Esophagus (tissue), 2 donors: ENCODE results near the gene RBM4. TPM values are rescaled to one million over a fixed set of nuclear protein-coding genes. Genes with fewer than 3 reads are reported as not detected.

Experiments
- H3K27ac ChIP-seq, 2 donors: one replicate each; pipeline ENCODE4 v1.5.1; 2013; ENCODE audit warnings: low read depth in 2 of 2, mild to moderate bottlenecking in 2 of 2, inconsistent platforms in 1 of 2, low read length in 1 of 2, moderate library complexity in 1 of 2
- H3K27me3 ChIP-seq, 2 donors: one replicate each; pipeline ENCODE4 v1.6.1; 2013; ENCODE audit warnings: low read length in 2 of 2, control low read depth in 1 of 2, mild to moderate bottlenecking in 1 of 2; ENCODE audit not compliant: insufficient read depth in 2 of 2, control insufficient read depth in 1 of 2
- H3K36me3 ChIP-seq, 2 donors: one replicate each; pipeline ENCODE4 v1.6.1; 2013; ENCODE audit warnings: low read length in 1 of 2; ENCODE audit not compliant: control insufficient read depth in 2 of 2, insufficient read depth in 2 of 2
- H3K4me1 ChIP-seq, 2 donors: one replicate each; pipeline ENCODE4 v1.6.1; 2013; ENCODE audit warnings: low read length in 1 of 2; ENCODE audit not compliant: control insufficient read depth in 2 of 2, insufficient read depth in 2 of 2
- H3K4me3 ChIP-seq, 2 donors: one replicate each; pipeline ENCODE4 v1.5.1; 2013; ENCODE audit warnings: low read length in 2 of 2, mild to moderate bottlenecking in 2 of 2, low read depth in 1 of 2, moderate library complexity in 1 of 2
- H3K9me3 ChIP-seq, 2 donors: one replicate each; pipeline ENCODE4 v1.6.1; 2013; ENCODE audit warnings: mild to moderate bottlenecking in 2 of 2, low read depth in 1 of 2, low read length in 1 of 2, moderate library complexity in 1 of 2; ENCODE audit not compliant: control insufficient read depth in 2 of 2, insufficient read depth in 1 of 2
- WGBS, 2 donors: extraction: QIAGEN DNeasy Blood & Tissue Kit; methylation state at CpG; one replicate each; pipeline ENCODE4 v1.1.7; 2013; 5-methylcytosine and 5-hydroxymethylcytosine counted together
- polyA plus RNA-seq, 2 donors: library from polyadenylated mRNA; stranded (reverse); fragments of 200-250 nt; gene quantifications; one replicate each; pipeline ENCODE4 v1.2.3, GENCODE V29; 2013
- donor health status: healthy with polysubstance abuse.
- donor health status: Bipolar disorder and iron deficiency.

The RBM4 gene
- polyA plus RNA-seq, 2 donors, result 54.6 to 80.8 TPM

DNA sequence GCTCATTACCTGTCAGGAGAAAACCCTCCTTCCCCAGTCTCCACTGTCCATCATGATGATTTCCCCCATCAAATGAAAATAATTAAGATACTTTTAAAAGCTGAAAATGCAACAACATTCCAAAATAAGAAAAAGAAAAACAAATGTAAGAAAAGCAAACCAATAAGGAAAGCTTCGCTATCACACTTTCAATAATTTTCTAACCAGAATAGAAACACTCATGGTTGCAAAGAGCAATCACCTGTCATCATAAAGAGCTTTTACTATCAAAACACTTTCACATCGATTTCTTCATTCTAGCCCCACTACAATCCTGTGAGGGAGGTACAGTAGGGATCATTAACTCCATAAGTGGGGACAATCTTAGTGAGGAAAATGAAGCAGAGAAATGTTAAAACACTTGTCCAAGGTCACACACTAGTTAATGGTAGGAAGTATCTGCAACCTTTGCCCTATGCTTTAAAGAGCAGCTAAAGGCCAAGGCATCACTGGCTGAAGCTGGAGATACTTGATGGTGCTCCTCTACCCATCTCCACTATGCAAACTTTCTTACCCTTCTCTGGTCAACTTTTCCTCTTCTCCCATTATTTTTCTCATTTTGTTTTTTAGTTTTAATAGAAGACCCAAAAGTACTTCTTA lies 36.6 kb downstream of the RBM4 start:
- H3K27me3 ChIP-seq, result no peaks in the 10 kb centered on the region
- 82 to 83% methylated on average over 2 of the region's 2 CpGs for WGBS, 2 donors
- H3K27ac ChIP-seq, result no peak overlapping the region
- H3K9me3 ChIP-seq, result no peaks in the 10 kb centered on the region
- peaks cover 3 to 4% of the 10 kb centered on the region in 2 donors for H3K4me1 ChIP-seq
- no peak overlapping the region for H3K4me3 ChIP-seq
- peaks cover 0 to 3% of the 10 kb centered on the region in 2 donors for H3K36me3 ChIP-seq

DNA sequence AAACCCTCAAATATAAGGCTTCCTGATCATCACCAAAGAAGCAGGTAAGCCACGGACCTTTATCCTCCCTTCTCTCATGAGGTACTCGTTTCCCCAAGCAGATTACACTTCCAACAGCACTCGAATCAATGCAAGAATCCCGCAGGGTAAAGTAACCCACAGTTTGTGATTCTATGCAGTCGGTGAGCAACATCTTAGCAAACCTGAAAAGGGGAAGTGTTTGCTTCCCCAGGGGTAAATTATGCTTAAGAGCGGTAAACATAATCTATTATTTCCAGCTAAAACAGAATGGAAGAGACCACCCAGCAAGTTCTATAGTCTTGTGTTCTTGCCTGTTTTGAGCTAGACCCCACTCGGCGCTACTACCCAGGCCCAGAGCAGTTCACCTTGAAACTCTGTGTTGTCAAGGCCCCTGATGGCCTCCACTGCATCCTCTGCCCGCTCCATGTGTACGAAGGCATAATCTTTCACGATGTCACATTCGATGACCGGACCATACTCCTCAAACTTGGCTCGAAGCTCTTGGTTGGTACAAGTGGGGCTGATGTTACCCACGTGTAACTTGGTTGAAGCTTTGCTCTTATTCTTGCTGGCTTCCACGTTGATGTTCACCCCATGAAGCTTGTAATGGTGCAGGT lies 37.9 kb downstream of the RBM4 start:
- H3K4me3 ChIP-seq, result peak overlapping the region in 1 of 2 donors; percentile 77
- H3K4me1 ChIP-seq, result peaks cover 3 to 4% of the 10 kb centered on the region in 2 donors
- no peaks in the 10 kb centered on the region for H3K9me3 ChIP-seq
- WGBS, 2 donors, result 62 to 63% methylated on average over 16 of the region's 16 CpGs
- H3K27ac ChIP-seq, result no peak overlapping the region
- peaks cover 0 to 3% of the 10 kb centered on the region in 2 donors for H3K36me3 ChIP-seq
- no peaks in the 10 kb centered on the region for H3K27me3 ChIP-seq

DNA sequence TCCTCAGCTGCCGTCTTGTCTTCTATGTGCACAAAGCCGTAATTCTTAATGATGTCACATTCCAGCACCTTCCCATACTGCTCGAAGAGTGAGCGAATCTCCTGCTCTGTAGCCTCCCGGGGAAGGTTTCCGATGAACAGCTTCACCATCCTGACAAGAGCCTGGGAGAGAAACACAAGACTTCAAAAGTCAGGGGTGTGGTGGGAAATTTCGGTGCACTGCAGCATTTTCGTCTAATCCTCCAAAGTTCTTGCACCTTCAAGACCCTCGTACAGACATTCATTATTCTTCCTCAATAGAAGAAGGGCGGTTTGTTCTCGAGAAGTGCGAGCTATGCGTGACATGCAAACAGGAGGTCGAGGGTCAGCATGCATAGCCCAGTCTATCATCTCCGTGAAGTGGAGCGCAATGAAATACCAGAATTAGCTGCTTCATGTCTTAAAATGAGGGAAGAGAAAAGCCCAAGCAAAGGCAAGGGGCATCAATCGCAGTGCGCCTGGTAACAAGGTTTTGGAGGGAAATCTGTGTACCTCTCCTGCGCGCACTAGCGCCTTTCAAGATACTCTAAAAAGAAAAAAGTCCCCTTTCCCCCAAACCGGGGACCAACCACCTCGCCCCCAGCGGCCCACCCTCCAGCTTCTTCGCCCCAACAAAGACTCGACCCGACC lies 38.6 kb downstream of the RBM4 start:
- 6 to 9% methylated on average over 22 to 27 of the region's 27 CpGs for WGBS, 2 donors
- peaks cover 3 to 4% of the 10 kb centered on the region in 2 donors for H3K4me1 ChIP-seq
- H3K27ac ChIP-seq, result peak overlapping the region; percentile 95 to 99
- no peaks in the 10 kb centered on the region for H3K27me3 ChIP-seq
- H3K4me3 ChIP-seq, result peak overlapping the region; percentile 64 to 77
- no peaks in the 10 kb centered on the region for H3K9me3 ChIP-seq
- H3K36me3 ChIP-seq, result peaks cover 0 to 3% of the 10 kb centered on the region in 2 donors

DNA sequence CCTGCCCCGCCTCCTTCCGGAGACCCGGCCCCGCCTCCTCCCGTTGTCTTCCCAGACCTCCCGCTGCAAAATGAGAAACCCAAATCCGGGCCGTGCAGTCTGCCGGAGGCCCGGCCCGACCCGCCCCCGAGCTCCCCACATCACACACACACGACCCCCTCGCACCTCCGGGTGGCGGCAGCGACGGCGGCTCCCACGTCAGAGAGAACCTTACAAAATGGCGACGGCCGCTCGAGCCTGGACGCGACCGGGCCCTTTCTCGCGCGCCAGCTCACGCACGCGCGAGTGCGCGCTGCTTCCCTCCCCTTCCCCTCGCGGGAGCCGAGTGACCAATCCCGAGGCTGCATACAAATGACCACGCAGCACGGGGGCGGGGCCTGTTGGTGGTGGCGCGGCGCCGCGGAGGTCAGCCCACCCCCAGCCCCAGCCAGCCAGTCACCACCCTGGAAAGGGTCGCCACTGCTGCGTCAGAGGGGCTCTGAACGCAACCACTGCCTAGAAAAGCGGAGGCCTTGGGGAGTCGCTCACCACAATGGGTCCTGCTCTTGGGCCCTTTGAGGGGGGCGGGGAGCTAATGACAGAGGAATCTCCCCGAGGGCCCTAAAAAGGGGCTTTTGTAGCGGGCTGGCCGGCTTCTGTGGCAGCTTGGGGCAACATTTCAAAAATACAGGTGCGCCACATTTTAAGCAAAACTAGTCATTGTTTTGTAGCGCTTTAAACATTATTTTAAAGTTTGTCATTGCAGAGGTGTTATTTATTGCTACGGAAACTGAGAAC lies 39.3 kb downstream of the RBM4 start, which contains the start of gene RBM4B:
Gene RBM4B (minus strand): TSS at position 289 of the 777 bp plus-strand sequence. CDS start 808 bp downstream, outside the sequence.
- H3K36me3 ChIP-seq, result peaks cover 0 to 3% of the 10 kb centered on the region in 2 donors
- WGBS, 2 donors, result 0 to 1% methylated on average over 50 to 61 of the region's 61 CpGs
- no peaks in the 10 kb centered on the region for H3K27me3 ChIP-seq
- peak within 1 kb of the TSS; percentile 95 to 99 for H3K27ac ChIP-seq
- no peaks in the 10 kb centered on the region for H3K9me3 ChIP-seq
- H3K4me1 ChIP-seq, result peaks cover 3 to 4% of the 10 kb centered on the region in 2 donors
- peak within 1 kb of the TSS; percentile 64 to 77 for H3K4me3 ChIP-seq

DNA sequence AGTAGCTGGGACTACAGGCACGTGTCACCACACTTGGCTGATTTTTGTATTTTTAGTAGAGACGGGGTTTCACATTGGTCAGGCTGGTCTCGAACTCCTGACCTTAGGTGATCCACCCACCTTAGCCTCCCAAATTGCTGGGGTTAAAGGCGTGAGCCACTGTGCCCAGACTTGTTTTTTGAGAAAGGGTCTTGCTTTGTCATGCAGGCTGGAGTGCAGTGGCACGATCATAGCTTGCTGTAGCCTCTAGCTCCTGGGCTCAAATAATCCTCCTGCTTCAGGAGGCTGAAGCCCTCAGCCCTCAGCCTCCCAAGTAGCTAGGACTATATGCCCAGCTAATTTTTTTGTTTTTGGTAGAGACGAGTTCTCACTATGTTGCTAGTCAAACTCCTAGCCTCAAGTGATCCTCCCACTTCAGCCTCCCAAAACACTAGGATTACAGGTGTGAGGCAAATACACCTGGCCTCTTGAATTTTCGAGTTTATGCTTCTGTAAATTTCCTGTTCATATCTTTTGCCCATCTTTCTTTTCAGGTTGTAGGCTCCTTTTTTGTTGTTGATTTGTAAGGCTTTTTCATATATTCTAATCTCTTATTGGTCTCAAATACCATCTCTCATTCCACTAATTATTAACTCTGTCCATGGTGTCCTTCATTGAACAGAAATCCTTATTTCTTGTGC lies 42.6 kb downstream of the RBM4 start:
- Histone ChIP-seq H3K4me3 (no peak overlapping the region), H3K4me1 (peaks cover 4 to 7% of the 10 kb centered on the region in 2 donors), H3K27me3 (no peaks in the 10 kb centered on the region), H3K36me3 (peaks cover 0 to 16% of the 10 kb centered on the region in 2 donors), H3K27ac (no peak overlapping the region), H3K9me3 (no peaks in the 10 kb centered on the region)
- WGBS, 2 donors, result 86 to 90% methylated on average over 7 of the region's 7 CpGs

DNA sequence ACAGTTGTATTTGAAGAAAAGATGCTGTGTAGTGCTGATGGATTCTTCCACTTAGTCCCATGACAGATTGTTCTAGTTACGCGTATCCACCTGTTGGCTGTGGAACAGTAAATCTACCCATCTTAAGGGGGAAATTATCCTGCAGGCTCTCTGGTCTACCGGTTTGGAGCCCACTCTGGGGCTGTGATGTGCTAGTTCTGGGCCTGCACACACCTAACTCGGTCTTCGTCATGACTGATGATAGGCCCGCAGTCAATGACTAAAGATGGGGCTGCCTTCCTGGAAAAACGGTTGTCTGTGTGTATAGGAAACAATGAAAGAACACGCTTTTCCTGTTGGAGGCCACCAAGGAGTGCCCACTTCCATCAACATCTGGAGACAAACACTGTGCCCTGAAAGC lies 45.4 kb downstream of the RBM4 start:
- 87 to 88% methylated on average over 8 of the region's 8 CpGs for WGBS, 2 donors
- H3K27me3 ChIP-seq, result no peaks in the 10 kb centered on the region
- H3K4me1 ChIP-seq, result peaks cover 5 to 11% of the 10 kb centered on the region in 2 donors
- no peak overlapping the region for H3K27ac ChIP-seq
- H3K36me3 ChIP-seq, result peaks cover 0 to 21% of the 10 kb centered on the region in 2 donors
- H3K4me3 ChIP-seq, result no peak overlapping the region
- no peaks in the 10 kb centered on the region for H3K9me3 ChIP-seq

DNA sequence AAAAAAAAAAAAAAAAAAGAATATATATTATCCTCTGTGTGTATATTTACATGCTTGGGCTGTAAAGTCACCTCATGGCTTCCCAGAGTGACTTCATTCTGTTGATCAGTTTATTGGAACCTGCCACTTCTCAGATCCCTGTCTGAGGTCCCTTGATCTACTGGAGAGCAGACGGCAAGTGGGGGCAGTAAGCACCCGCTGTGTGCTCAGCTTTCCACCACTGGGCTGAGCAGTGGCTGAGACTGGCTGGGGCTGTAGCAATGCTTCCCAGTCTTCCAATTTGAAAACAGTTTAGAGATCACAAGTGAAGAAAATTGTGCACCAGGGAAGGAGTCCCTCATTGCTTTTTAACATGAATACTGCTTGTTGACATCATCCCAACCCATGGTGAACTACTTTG lies 46.1 kb downstream of the RBM4 start:
- Histone ChIP-seq H3K4me1 (peaks cover 5 to 11% of the 10 kb centered on the region in 2 donors), H3K27me3 (no peaks in the 10 kb centered on the region), H3K36me3 (peaks cover 0 to 22% of the 10 kb centered on the region in 2 donors), H3K27ac (peak overlapping the region in 1 of 2 donors; percentile 92), H3K9me3 (no peaks in the 10 kb centered on the region), H3K4me3 (no peak overlapping the region)
- WGBS, 2 donors, result 93 to 98% methylated on average over 2 of the region's 2 CpGs

DNA sequence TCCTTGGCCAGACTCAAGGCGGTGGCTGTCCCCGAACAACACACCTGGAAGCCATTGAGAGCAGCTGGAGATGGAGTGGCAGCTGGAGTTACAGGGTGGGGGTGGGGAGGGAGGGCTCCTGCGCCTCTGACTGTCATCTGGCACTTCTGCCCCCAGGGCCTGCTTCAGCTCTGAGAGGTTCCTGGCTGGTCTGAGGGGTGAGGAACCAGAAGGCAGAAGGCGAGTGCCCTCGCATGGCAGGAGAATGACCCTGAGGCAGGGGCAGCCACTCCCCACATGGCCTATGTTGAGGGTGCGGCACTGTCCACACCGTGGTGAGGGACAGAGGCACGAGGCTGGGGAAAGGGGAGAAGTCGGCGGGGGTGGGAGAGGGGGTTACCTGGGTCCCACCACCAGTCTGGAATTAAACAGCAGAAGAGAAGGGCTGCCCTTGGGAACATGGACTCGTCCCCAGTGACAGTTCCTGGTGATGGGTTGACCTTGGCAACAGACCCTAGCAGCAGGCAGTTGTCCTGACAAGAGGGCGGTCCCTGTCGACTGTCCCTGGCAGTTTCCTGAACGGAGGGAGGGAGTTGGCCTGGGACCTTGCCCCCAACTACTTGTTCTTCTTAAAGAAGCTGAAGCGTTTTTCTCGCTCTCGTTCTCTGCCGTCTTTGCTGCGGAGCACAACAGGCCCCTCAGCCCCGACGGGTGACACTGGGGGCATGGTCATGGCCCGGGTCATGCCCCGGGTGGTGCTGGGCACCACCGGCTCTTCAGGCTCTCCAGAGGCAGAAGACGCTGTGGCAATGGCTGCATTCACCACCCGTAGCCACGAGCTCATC lies 47.0 kb downstream of the RBM4 start:
- WGBS, 2 donors, result 58 to 66% methylated on average over 27 of the region's 27 CpGs
- peak overlapping the region; percentile 81 to 92 for H3K27ac ChIP-seq
- peaks cover 5 to 11% of the 10 kb centered on the region in 2 donors for H3K4me1 ChIP-seq
- no peaks in the 10 kb centered on the region for H3K27me3 ChIP-seq
- H3K9me3 ChIP-seq, result no peaks in the 10 kb centered on the region
- H3K36me3 ChIP-seq, result peaks cover 0 to 31% of the 10 kb centered on the region in 2 donors
- H3K4me3 ChIP-seq, result no peak overlapping the region
